Embryonic facial prominence (tissue), 1 donor: ENCODE measurements around the gene PAPSS2.

Experiments
- DNase-seq: peaks from one replicate; pipeline ENCODE4 v3.0.0-alpha.2; 2016; ENCODE audit errors: extremely low spot score

PAPSS2 gene

GRCh38 chr10:87671139-87671815 is 11.6 kb downstream of the PAPSS2 start:
- no peak for DNase-seq

GRCh38 chr10:87672551-87672950 is 12.9 kb downstream of the PAPSS2 start:
- no peak for DNase-seq

GRCh38 chr10:87674943-87675342 is 15.3 kb downstream of the PAPSS2 start:
- DNase-seq: no peak

- DNase-seq: no peak
These were observed 16.0 kb downstream of the PAPSS2 start for GRCh38 chr10:87675396-87676376.

- no peak for DNase-seq
These were observed 17.9 kb downstream of the PAPSS2 start for GRCh38 chr10:87677595-87677994.

GRCh38 chr10:87678302-87678701 is 18.6 kb downstream of the PAPSS2 start:
- DNase-seq: no peak

- DNase-seq: no peak
These were observed 23.7 kb downstream of the PAPSS2 start for GRCh38 chr10:87683356-87683755.

GRCh38 chr10:87684001-87684638 is 24.4 kb downstream of the PAPSS2 start:
- no peak for DNase-seq

GRCh38 chr10:87685832-87686574 is 26.3 kb downstream of the PAPSS2 start:
- no peak for DNase-seq

GRCh38 chr10:87691506-87692070 is 31.9 kb downstream of the PAPSS2 start:
- DNase-seq: no peak

GRCh38 chr10:87692956-87693484 is 33.3 kb downstream of the PAPSS2 start:
- no peak for DNase-seq

GRCh38 chr10:87694011-87694794 is 34.5 kb downstream of the PAPSS2 start:
- DNase-seq: no peak

GRCh38 chr10:87695074-87695473 is 35.4 kb downstream of the PAPSS2 start:
- no peak for DNase-seq

- DNase-seq: no peak
These were observed 37.5 kb downstream of the PAPSS2 start for GRCh38 chr10:87696922-87697745.

GRCh38 chr10:87700031-87700796 is 40.5 kb downstream of the PAPSS2 start:
- DNase-seq: no peak

- no peak for DNase-seq
These were observed 42.7 kb downstream of the PAPSS2 start for GRCh38 chr10:87702260-87702972.

- DNase-seq: no peak
These were observed 43.3 kb downstream of the PAPSS2 start for GRCh38 chr10:87702973-87703294.

GRCh38 chr10:87703771-87704170 is 44.1 kb downstream of the PAPSS2 start:
- no peak for DNase-seq
